ENCODE measurements around the gene MINAR2.

MINAR2 gene

GRCh38 chr5:129781594-129781993, 33.7 kb downstream of the MINAR2 start:
- TF ChIP-seq MYC (IDR thresholded peaks at IDR 0.05; ENCODE audit: low read depth, low read length) (no peak), CTCF (IDR thresholded peaks at IDR 0.05; ENCODE audit: low read depth, low read length) (no peak), POLR2A (IDR thresholded peaks at IDR 0.05; ENCODE audit: extremely low read depth, insufficient read length) (no peak)
- no peak overlapping the region for H3K4me3 ChIP-seq (ENCODE audit: low read depth, low read length)
- DNase-seq (ENCODE audit: low read depth): no peak

GRCh38 chr5:129803403-129803802, 55.5 kb downstream of the MINAR2 start:
- no peak for DNase-seq (ENCODE audit: low read depth)
- no peak for TF ChIP-seq MYC (IDR thresholded peaks at IDR 0.05; ENCODE audit: low read depth, low read length)
- no peak for TF ChIP-seq CTCF (IDR thresholded peaks at IDR 0.05; ENCODE audit: low read depth, low read length)
- no peak for TF ChIP-seq POLR2A (IDR thresholded peaks at IDR 0.05; ENCODE audit: extremely low read depth, insufficient read length)
- TF ChIP-seq MAX (IDR thresholded peaks at IDR 0.05; ENCODE audit: low read depth, low read length): no peak
- H3K4me3 ChIP-seq (ENCODE audit: low read depth, low read length): no peak overlapping the region

GRCh38 chr5:129804705-129805104, 56.8 kb downstream of the MINAR2 start:
- no peak overlapping the region for H3K4me3 ChIP-seq (ENCODE audit: low read depth, low read length)
- TF ChIP-seq POLR2A (IDR thresholded peaks at IDR 0.05; ENCODE audit: extremely low read depth, insufficient read length) (no peak), MAX (IDR thresholded peaks at IDR 0.05; ENCODE audit: low read depth, low read length) (no peak), MYC (IDR thresholded peaks at IDR 0.05; ENCODE audit: low read depth, low read length) (no peak), CTCF (IDR thresholded peaks at IDR 0.05; ENCODE audit: low read depth, low read length) (no peak)
- DNase-seq (ENCODE audit: low read depth): no peak

- TF ChIP-seq MAX (IDR thresholded peaks at IDR 0.05; ENCODE audit: low read depth, low read length) (no peak), CTCF (IDR thresholded peaks at IDR 0.05; ENCODE audit: low read depth, low read length) (no peak), POLR2A (IDR thresholded peaks at IDR 0.05; ENCODE audit: extremely low read depth, insufficient read length) (no peak), MYC (IDR thresholded peaks at IDR 0.05; ENCODE audit: low read depth, low read length) (no peak)
- no peak overlapping the region for H3K4me3 ChIP-seq (ENCODE audit: low read depth, low read length)
- no peak for DNase-seq (ENCODE audit: low read depth)
Observed at GRCh38 chr5:129807162-129807814, 59.4 kb downstream of the MINAR2 start.

Data from NB4 (cell line).